CD4-positive, alpha-beta T cell treated with Interleukin-15 for 1 hour (primary cell): ENCODE results near the gene CERS5.
A peak's percentile ranks its signal among the peaks of the same experiment; 100 is the strongest.

Experiments
- DNase-seq: peaks from one replicate; pipeline ENCODE4 v3.0.0-alpha.2; 2020

Gene CERS5

GRCh38 chr12:50123203-50123602 is 44.0 kb downstream of the CERS5 start:
- no peak for DNase-seq

- DNase-seq: no peak
These were observed 45.5 kb downstream of the CERS5 start for GRCh38 chr12:50121641-50122040.

GRCh38 chr12:50120953-50121352 is 46.2 kb downstream of the CERS5 start:
- DNase-seq: no peak

- no peak for DNase-seq
These were observed 46.6 kb downstream of the CERS5 start for GRCh38 chr12:50120521-50120920.

GRCh38 chr12:50119387-50119786 is 47.8 kb downstream of the CERS5 start:
- DNase-seq: no peak

GRCh38 chr12:50117057-50117622 is 50.0 kb downstream of the CERS5 start:
- DNase-seq: no peak

- no peak for DNase-seq
These were observed 54.5 kb downstream of the CERS5 start for GRCh38 chr12:50112456-50113218.

GRCh38 chr12:50111693-50112455 is 55.3 kb downstream of the CERS5 start, which contains the start of gene COX14:
Gene COX14 (plus strand): TSS chr12:50112236. CDS start chr12:50120044, 7,808 bp downstream.
- DNase-seq: peak; percentile 100

GRCh38 chr12:50111395-50111692 is 55.8 kb downstream of the CERS5 start:
- no peak for DNase-seq

- peak; percentile 33 for DNase-seq
These were observed 56.3 kb downstream of the CERS5 start for GRCh38 chr12:50110762-50111351.

GRCh38 chr12:50110127-50110761 is 56.9 kb downstream of the CERS5 start:
- no peak for DNase-seq

GRCh38 chr12:50109319-50109718 is 57.9 kb downstream of the CERS5 start:
- DNase-seq: no peak

- DNase-seq: no peak
These were observed 59.5 kb downstream of the CERS5 start for GRCh38 chr12:50107416-50108268.

GRCh38 chr12:50106907-50107306 is 60.3 kb downstream of the CERS5 start:
- DNase-seq: no peak

GRCh38 chr12:50105913-50106450 is 61.2 kb downstream of the CERS5 start:
- DNase-seq: no peak

GRCh38 chr12:50104417-50105366 is 62.5 kb downstream of the CERS5 start:
- no peak for DNase-seq

GRCh38 chr12:50103767-50104321 is 63.3 kb downstream of the CERS5 start, which contains the start of gene GPD1:
Gene GPD1 (plus strand): TSS chr12:50104008. CDS start chr12:50104051, 43 bp downstream.
- DNase-seq: no peak

- DNase-seq: no peak
These were observed 63.8 kb downstream of the CERS5 start for GRCh38 chr12:50103351-50103750.

- no peak for DNase-seq
These were observed 64.4 kb downstream of the CERS5 start for GRCh38 chr12:50102646-50103309.

- DNase-seq: no peak
These were observed 65.0 kb downstream of the CERS5 start for GRCh38 chr12:50102131-50102531.
